HepG2 (cell line): ENCODE results near the gene SPINT3. TPM values are rescaled to one million over a fixed set of nuclear protein-coding genes. Genes with fewer than 3 reads are reported as not detected.

Experiments
- ATAC-seq: fragments of 200-7000 bp; cut with Tn5 transposase; 3 replicates; pipeline ENCODE4 v1.9.1; 2020; ENCODE audit warnings: mild to moderate bottlenecking, moderate library complexity
- BruUV-seq: library from RNA; stranded (reverse); fragments of 400-500 nt; replicated peaks from 2 replicates; lab custom pipeline; 2021; lab: Mats Ljungman, UMichigan
- CTCF ChIA-PET: fragments of 300-600 bp; formaldehyde crosslinking; extraction: SDS; loops from one replicate; lab custom pipeline; 2021; ENCODE audit warnings: low total read pairs, inconsistent platforms, low intra/inter-chr PET ratio; lab: Yijun Ruan, JAX
- POLR2A ChIA-PET: fragments of 350-600 bp; sonication (Branson Sonifier 250); formaldehyde crosslinking; loops from one replicate; lab custom pipeline; 2020; ENCODE audit warnings: antibody characterized with exemption, inconsistent platforms; lab: Yijun Ruan, JAX
- DNase-seq: peaks from one replicate; pipeline ENCODE4 v3.0.0-alpha.2; 2015; ENCODE audit warnings: low spot score
- FAIRE-seq: peaks from 3 replicates; lab custom pipeline; 2011; peaks lifted over from hg19 to GRCh38; lab: Jason Lieb, UNC
- H2AFZ ChIP-seq: one replicate; pipeline ENCODE4 v1.6.1; 2011; ENCODE audit warnings: low read length, inconsistent platforms
- H3K27ac ChIP-seq: fragments of 300-600 bp; 3 replicates; pipeline ENCODE4 v1.8.0; 2011; ENCODE audit warnings: mixed run types, mild to moderate bottlenecking, mixed read lengths, low read length, inconsistent platforms; ENCODE audit not compliant: insufficient read depth; ENCODE audit errors: extremely low read length
- H3K27me3 ChIP-seq, 2 experiments: fragments of 200-600 bp in 1 of 2; 2 replicates in 1 of 2; 3 replicates in 1 of 2; pipeline versions ENCODE4 v1.6.0 to v1.8.0; 2011; ENCODE audit warnings: low read length in 2 of 2, mild to moderate bottlenecking in 2 of 2, moderate library complexity in 2 of 2, inconsistent platforms in 1 of 2; ENCODE audit not compliant: insufficient read depth in 2 of 2, control insufficient read depth in 1 of 2
- H3K36me3 ChIP-seq, 2 experiments: fragments of 200-600 bp in 1 of 2; replicated peaks in 1 of 2; 2 replicates in 1 of 2; 3 replicates in 1 of 2; pipeline versions ENCODE4 v1.5.1 to v1.8.0; 2011; ENCODE audit warnings: low read length in 2 of 2, inconsistent platforms in 1 of 2; ENCODE audit not compliant: insufficient read depth in 2 of 2, control insufficient read depth in 1 of 2
- H3K4me1 ChIP-seq: 2 replicates; pipeline ENCODE4 v1.5.1; 2012; ENCODE audit warnings: low read length, inconsistent platforms; ENCODE audit not compliant: insufficient read depth
- H3K4me2 ChIP-seq: 2 replicates; pipeline ENCODE4 v1.6.0; 2011; ENCODE audit warnings: low read depth, low read length, inconsistent platforms
- H3K4me3 ChIP-seq, 3 experiments: fragments of 200-600 bp in 1 of 3; sonication (generic), shearing (Covaris generic) in 1 of 3; replicated peaks in 1 of 3; 2 replicates each; pipeline ENCODE4 v1.5.1; 2011 to 2016; ENCODE audit warnings: low read length in 3 of 3, inconsistent platforms in 2 of 3, low read depth in 2 of 3, mild to moderate bottlenecking in 2 of 3, control low read depth in 1 of 3, mixed read lengths in 1 of 3; ENCODE audit not compliant: insufficient read depth in 1 of 3
- H3K79me2 ChIP-seq: one replicate; pipeline ENCODE4 v1.6.1; 2011; ENCODE audit warnings: low read length, inconsistent platforms; ENCODE audit not compliant: insufficient read depth
- H3K9ac ChIP-seq: 2 replicates; pipeline ENCODE4 v1.6.0; 2011; ENCODE audit warnings: mild to moderate bottlenecking, low read depth, low read length, inconsistent platforms; ENCODE audit not compliant: insufficient read depth
- H3K9me3 ChIP-seq: 2 replicates; pipeline ENCODE4 v1.5.1; 2012; ENCODE audit warnings: mild to moderate bottlenecking, low read length
- H4K20me1 ChIP-seq: 2 replicates; pipeline ENCODE4 v1.6.0; 2011; ENCODE audit warnings: inconsistent platforms, mild to moderate bottlenecking, low read length, moderate library complexity; ENCODE audit not compliant: insufficient read depth
- AGO2 ChIP-seq: fragments of 200-400 bp; formaldehyde crosslinking; optimal IDR thresholded peaks from 2 replicates; pipeline ENCODE3; 2017; ENCODE audit warnings: mild to moderate bottlenecking, low read depth, low read length, moderate library complexity
- ATF6 ChIP-seq: sonication (generic); formaldehyde crosslinking; conservative IDR thresholded peaks from 2 replicates; pipeline ENCODE4 v1.4.0; 2020; ENCODE audit warnings: missing genetic modification reagents
- GZF1 ChIP-seq: sonication (generic); formaldehyde crosslinking; IDR thresholded peaks from 2 replicates; pipeline ENCODE4 v1.5.1; 2020; ENCODE audit warnings: mild to moderate bottlenecking, missing genetic modification reagents
- HDAC6 ChIP-seq: fragments of 200-600 bp; sonication (generic); IDR thresholded peaks from 2 replicates; pipeline ENCODE4 v1.7.0; 2017; ENCODE audit warnings: mild to moderate bottlenecking, antibody characterized with exemption, low read length, low read depth
- HNRNPL ChIP-seq: fragments of 200-400 bp; formaldehyde crosslinking; IDR thresholded peaks from 2 replicates; pipeline ENCODE4 v1.6.1; 2017; ENCODE audit warnings: mild to moderate bottlenecking, low read depth, low read length
- KDM5A ChIP-seq: fragments of 200-600 bp; sonication (generic); IDR thresholded peaks from 2 replicates; pipeline ENCODE4 v1.7.0; 2018; ENCODE audit warnings: antibody characterized with exemption, mild to moderate bottlenecking, low read length, borderline replicate concordance
- KLF11 ChIP-seq: IDR thresholded peaks from 2 replicates; pipeline ENCODE4 v1.6.1; 2016; ENCODE audit warnings: missing compliant biosample characterization
- MYPOP ChIP-seq: sonication (generic); formaldehyde crosslinking; IDR thresholded peaks from 2 replicates; pipeline ENCODE4 v1.8.1; 2023; ENCODE audit warnings: mild to moderate bottlenecking, moderate library complexity, missing genetic modification reagents
- SRY ChIP-seq: sonication (generic); formaldehyde crosslinking; IDR thresholded peaks from 2 replicates; pipeline ENCODE4 v1.8.0; 2022; ENCODE audit warnings: mild to moderate bottlenecking, missing genetic modification reagents
- TARDBP ChIP-seq: sonication (generic); formaldehyde crosslinking; IDR thresholded peaks from 2 replicates; pipeline ENCODE4 v1.8.0; 2022; ENCODE audit warnings: mild to moderate bottlenecking, missing genetic modification reagents
- TSC22D2 ChIP-seq: sonication (generic); formaldehyde crosslinking; IDR thresholded peaks from 2 replicates; pipeline ENCODE4 v1.5.1; 2020; ENCODE audit warnings: missing genetic modification reagents, mild to moderate bottlenecking, borderline replicate concordance
- XRCC5 ChIP-seq: fragments of 200-400 bp; formaldehyde crosslinking; optimal IDR thresholded peaks from 2 replicates; pipeline ENCODE3; 2017; ENCODE audit warnings: mild to moderate bottlenecking, low read length
- ZBTB37 ChIP-seq: sonication (generic); formaldehyde crosslinking; IDR thresholded peaks from 2 replicates; pipeline ENCODE4 v1.4.0; 2020; ENCODE audit warnings: mild to moderate bottlenecking, missing genetic modification reagents
- ZNF367 ChIP-seq: sonication (generic); formaldehyde crosslinking; IDR thresholded peaks from 2 replicates; pipeline ENCODE4 v1.4.0; 2020; ENCODE audit warnings: missing genetic modification reagents, borderline replicate concordance
- ZNF703 ChIP-seq: sonication (generic); formaldehyde crosslinking; IDR thresholded peaks from 2 replicates; pipeline ENCODE4 v1.5.1; 2020; ENCODE audit warnings: missing genetic modification reagents, mild to moderate bottlenecking, moderate library complexity, borderline replicate concordance
- WGBS: methylation state at CpG from one replicate; pipeline ENCODE4 v1.1.6; 2017; ENCODE audit warnings: low lambda C conversion rate; 5-methylcytosine and 5-hydroxymethylcytosine counted together
- in situ Hi-C: cut with HindIII; loops from 2 replicates; pipeline ENCODE4 v1.10.0; 2017; ENCODE audit warnings: low pct_unique_long_range_greater_than_20kb; ENCODE audit not compliant: extremely low pct_ligation_motif_present
- intact Hi-C: fragments of 100-400 bp; cut with micrococcal nuclease; formaldehyde crosslinking; loops from one replicate; pipeline ENCODE4 v1.10.0; 2022; ENCODE audit not compliant: unreplicated experiment
- polyA plus RNA-seq, 8 experiments: library from polyadenylated mRNA; depleted of rRNA in 3 of 8; stranded (reverse) in 7 of 8; unstranded in 1 of 8; fragments of >200 nt; fragmentation: Illumina TruSeq in 4 of 8; extraction: Trizol in 4 of 8; gene quantifications; 2 replicates each; pipeline versions ENCODE4 v1.2.1 to v1.2.3, GENCODE V29; 2011 to 2016; ENCODE audit warnings: low read depth in 4 of 8, missing spikeins in 1 of 8, mixed read lengths in 1 of 8; ENCODE audit not compliant: insufficient read depth in 1 of 8
- total RNA-seq, 5 experiments: library from RNA; depleted of rRNA; stranded (reverse); fragments of >200 nt; fragmentation: Illumina TruSeq; extraction: Trizol; gene quantifications; 2 replicates each; pipeline ENCODE4 v1.2.3, GENCODE V29; 2016; ENCODE audit warnings: low read depth in 1 of 5

Gene SPINT3
- total and polyA plus RNA-seq, 2 of the 13 experiments (the other 11 are each of a cell fraction or from before 2014, with no cell fraction given) = not detected

GRCh38 chr20:45497971-45498494 is 17.4 kb downstream of the SPINT3 start:
- ChIA-PET POLR2A (no interaction called here), CTCF (no interaction called here)
- 0 out of 2 replicates have a peak, but pooled peaks cover 5% of the 10 kb centered on the region for H3K4me1 ChIP-seq
- no peak overlapping the region for H3K4me3 ChIP-seq
- 10% methylated on average over 3 of the region's 3 CpGs for WGBS
- H3K27me3 ChIP-seq = peaks cover 3 to 8% of the 10 kb centered on the region in 2 experiments; a peak in 4 of 5 replicates
- FAIRE-seq (no peak), ATAC-seq (no peak), DNase-seq (no peak)
- no peak overlapping the region for H2AFZ ChIP-seq
- in situ Hi-C loops = no loop called here
- intact Hi-C loops = no loop called here
- no peak for TF ChIP-seq GZF1 (CRISPR knock-in tag)
- no peak for TF ChIP-seq ZNF367 (CRISPR knock-in tag)
- TF ChIP-seq TARDBP (CRISPR knock-in tag) = no peak
- TF ChIP-seq AGO2 = no peak
- no peak for TF ChIP-seq KDM5A
- no peak for TF ChIP-seq XRCC5
- TF ChIP-seq HNRNPL = no peak
- no peak for TF ChIP-seq ZBTB37
- no peak for TF ChIP-seq HDAC6
- TF ChIP-seq ZNF703 (CRISPR knock-in tag) = no peak
- TF ChIP-seq ATF6 (CRISPR knock-in tag) = no peak
- no peak for TF ChIP-seq TSC22D2
- TF ChIP-seq SRY = no peak
- TF ChIP-seq MYPOP (CRISPR knock-in tag) = no peak
- no peak for TF ChIP-seq KLF11 (CRISPR knock-in tag)
- H3K9ac ChIP-seq = no peak overlapping the region
- H3K79me2 ChIP-seq = no peaks in the 10 kb centered on the region
- no peak overlapping the region for H3K4me2 ChIP-seq
- no peak overlapping the region for H3K27ac ChIP-seq
- H3K36me3 ChIP-seq = no peaks in the 10 kb centered on the region
- H4K20me1 ChIP-seq = no peaks in the 10 kb centered on the region
- no peaks in the 10 kb centered on the region for H3K9me3 ChIP-seq
- BruUV-seq = no TSS peak
